ENCODE results near the gene SLC8A2. TPM values are rescaled to one million over a fixed set of nuclear protein-coding genes. Genes with fewer than 3 reads are reported as not detected.

SLC8A2 gene
- total and polyA plus RNA-seq, 2 of the 8 experiments (the other 6 are each of a cell fraction or from before 2014, with no cell fraction given): 7.3 to 12.4 TPM

DNA sequence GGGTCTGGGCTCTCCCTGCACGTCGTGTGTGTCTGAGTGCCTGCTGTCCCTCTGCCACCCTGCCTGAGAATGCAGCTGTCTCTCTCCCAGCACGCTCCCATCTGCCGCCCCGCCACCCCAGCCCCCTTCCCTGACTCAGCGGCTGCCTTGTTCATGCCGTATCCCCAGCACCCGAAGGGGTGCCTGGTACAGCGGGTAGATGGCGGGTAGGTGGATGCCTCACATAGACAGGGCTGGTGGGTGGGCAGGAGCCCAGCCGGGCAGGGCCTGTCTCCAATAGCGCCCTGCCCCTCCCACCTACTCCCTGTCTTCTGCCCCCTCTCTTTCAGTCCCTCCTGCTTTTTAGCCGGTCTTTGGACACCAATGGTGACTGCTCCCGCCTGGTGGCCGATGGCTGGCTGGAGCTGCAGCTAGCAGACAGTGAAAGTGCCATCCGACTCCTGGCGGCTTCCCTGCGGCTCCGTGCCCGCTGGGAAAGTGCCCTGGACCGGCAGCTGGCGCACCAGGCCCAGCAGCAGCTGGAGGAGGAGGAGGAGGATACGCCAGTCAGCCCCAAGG, 92.2 kb downstream of the SLC8A2 start (continued):
- no peak for TF ChIP-seq BACH1 (IDR thresholded peaks at IDR 0.05; ENCODE audit: low read length)
- no peak for TF ChIP-seq SIX5 (IDR thresholded peaks at IDR 0.05; ENCODE audit: low read depth, low read length)
- TF ChIP-seq GTF2F1 (IDR thresholded peaks at IDR 0.05; ENCODE audit: borderline replicate concordance, low read depth, low read length): no peak
- TF ChIP-seq, protein P1, sequence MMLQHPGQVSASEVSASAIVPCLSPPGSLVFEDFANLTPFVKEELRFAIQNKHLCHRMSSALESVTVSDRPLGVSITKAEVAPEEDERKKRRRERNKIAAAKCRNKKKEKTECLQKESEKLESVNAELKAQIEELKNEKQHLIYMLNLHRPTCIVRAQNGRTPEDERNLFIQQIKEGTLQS (IDR thresholded peaks at IDR 0.05; ENCODE audit: insufficient read depth, low read depth, low read length): no peak
- no peak for TF ChIP-seq JUN (IDR thresholded peaks at IDR 0.05; ENCODE audit: low read depth, low read length)
